ENCODE data around the gene ATP5MK.

DNA sequence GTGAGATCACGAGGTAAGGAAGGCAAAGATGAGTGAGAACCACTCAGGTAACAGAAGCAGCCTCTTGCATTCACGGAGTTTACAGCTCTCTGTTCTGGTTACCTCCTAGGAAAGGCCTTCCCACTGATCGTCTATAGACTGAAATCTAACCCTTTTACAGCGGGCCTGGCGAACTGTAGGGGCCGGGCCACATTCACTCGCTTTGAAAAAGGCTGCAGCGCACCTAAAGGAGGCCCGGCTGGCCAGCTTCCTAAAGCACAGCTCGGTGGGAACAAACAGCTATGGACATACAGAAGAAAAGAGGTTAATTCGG lies 565 bp downstream of the ATP5MK start:
- TF ChIP-seq, protein P1, sequence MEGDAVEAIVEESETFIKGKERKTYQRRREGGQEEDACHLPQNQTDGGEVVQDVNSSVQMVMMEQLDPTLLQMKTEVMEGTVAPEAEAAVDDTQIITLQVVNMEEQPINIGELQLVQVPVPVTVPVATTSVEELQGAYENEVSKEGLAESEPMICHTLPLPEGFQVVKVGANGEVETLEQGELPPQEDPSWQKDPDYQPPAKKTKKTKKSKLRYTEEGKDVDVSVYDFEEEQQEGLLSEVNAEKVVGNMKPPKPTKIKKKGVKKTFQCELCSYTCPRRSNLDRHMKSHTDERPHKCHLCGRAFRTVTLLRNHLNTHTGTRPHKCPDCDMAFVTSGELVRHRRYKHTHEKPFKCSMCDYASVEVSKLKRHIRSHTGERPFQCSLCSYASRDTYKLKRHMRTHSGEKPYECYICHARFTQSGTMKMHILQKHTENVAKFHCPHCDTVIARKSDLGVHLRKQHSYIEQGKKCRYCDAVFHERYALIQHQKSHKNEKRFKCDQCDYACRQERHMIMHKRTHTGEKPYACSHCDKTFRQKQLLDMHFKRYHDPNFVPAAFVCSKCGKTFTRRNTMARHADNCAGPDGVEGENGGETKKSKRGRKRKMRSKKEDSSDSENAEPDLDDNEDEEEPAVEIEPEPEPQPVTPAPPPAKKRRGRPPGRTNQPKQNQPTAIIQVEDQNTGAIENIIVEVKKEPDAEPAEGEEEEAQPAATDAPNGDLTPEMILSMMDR (conservative IDR thresholded peaks at IDR 0.05; ENCODE audit: low read length): no peak
- TF ChIP-seq EZH2phosphoT487 (IDR thresholded peaks at IDR 0.05; ENCODE audit: borderline replicate concordance, low read depth, low read length): no peak

All from OCI-LY7 (cell line).